ENCODE results near the gene TRIM66. TPM values are rescaled to one million over a fixed set of nuclear protein-coding genes. Genes with fewer than 3 reads are reported as not detected.
A peak's percentile ranks its signal among the peaks of the same experiment; 100 is the strongest.

TRIM66 gene
- total and polyA plus RNA-seq, 2 experiments from 2014 or later = 1.0 to 3.3 TPM

DNA sequence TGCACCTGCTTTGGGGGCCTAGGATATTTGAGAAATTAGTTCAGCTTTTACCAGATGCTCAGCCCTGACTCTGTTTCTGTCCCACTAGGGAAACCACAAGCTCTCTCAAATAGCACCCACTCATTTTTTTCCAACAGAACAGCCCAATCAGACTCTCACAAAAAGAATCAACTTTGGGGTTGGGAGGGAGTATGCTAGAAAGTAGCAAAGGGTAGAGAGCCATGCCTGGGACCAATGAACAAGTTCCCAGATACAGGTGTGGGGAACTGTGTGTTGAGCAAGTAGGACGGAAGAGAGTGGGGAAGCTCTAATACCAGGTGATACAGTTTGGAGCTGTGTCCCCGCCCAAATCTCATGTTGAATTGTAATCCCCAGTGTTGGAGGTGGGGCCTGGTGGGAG lies 41.1 kb downstream of the TRIM66 start:
- peak; percentile 45 for ATAC-seq
- H3K4me2 ChIP-seq = peak overlapping the region; percentile 65
- Mint-ChIP-seq H3K27me3 (ENCODE audit: insufficient read depth, low read depth, poor library complexity) (no peaks in the 10 kb centered on the region), H3K9me3 (no peaks in the 10 kb centered on the region), H3K4me3 (no peak overlapping the region), H3K36me3 (ENCODE audit: low read depth) (0 out of 3 replicates have a peak, but pooled peaks cover 5% of the 10 kb centered on the region), H3K4me1 (peaks cover 24% of the 10 kb centered on the region), H3K27ac (no peak overlapping the region)
- peak; percentile 21 for DNase-seq (ENCODE audit: low spot score)
- no peak for TF ChIP-seq STAT1 (IDR thresholded peaks at IDR 0.05; ENCODE audit: unreplicated experiment)
- TF ChIP-seq CREB1 (CRISPR knock-in tag; IDR thresholded peaks at IDR 0.05; ENCODE audit: low read depth) = no peak
- TF ChIP-seq EZH2phosphoT487 (IDR thresholded peaks at IDR 0.05; ENCODE audit: unreplicated experiment) = no peak
- no peak for TF ChIP-seq POLR2AphosphoS5 (IDR thresholded peaks at IDR 0.05; ENCODE audit: low read depth)
- no peak for TF ChIP-seq CTCF (conservative IDR thresholded peaks at IDR 0.05; ENCODE audit: low read depth in 2 of 2)
- TF ChIP-seq, protein P1, sequence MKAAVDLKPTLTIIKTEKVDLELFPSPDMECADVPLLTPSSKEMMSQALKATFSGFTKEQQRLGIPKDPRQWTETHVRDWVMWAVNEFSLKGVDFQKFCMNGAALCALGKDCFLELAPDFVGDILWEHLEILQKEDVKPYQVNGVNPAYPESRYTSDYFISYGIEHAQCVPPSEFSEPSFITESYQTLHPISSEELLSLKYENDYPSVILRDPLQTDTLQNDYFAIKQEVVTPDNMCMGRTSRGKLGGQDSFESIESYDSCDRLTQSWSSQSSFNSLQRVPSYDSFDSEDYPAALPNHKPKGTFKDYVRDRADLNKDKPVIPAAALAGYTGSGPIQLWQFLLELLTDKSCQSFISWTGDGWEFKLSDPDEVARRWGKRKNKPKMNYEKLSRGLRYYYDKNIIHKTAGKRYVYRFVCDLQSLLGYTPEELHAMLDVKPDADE (IDR thresholded peaks at IDR 0.05) = no peak
- TF ChIP-seq REST (IDR thresholded peaks at IDR 0.05; ENCODE audit: unreplicated experiment) = no peak
- no peak for TF ChIP-seq EZH2 (IDR thresholded peaks at IDR 0.05; ENCODE audit: low read depth, unreplicated experiment)
- no peak for TF ChIP-seq ZNF331 (CRISPR knock-in tag; IDR thresholded peaks at IDR 0.05; ENCODE audit: low read depth)
- TF ChIP-seq, protein P2, sequence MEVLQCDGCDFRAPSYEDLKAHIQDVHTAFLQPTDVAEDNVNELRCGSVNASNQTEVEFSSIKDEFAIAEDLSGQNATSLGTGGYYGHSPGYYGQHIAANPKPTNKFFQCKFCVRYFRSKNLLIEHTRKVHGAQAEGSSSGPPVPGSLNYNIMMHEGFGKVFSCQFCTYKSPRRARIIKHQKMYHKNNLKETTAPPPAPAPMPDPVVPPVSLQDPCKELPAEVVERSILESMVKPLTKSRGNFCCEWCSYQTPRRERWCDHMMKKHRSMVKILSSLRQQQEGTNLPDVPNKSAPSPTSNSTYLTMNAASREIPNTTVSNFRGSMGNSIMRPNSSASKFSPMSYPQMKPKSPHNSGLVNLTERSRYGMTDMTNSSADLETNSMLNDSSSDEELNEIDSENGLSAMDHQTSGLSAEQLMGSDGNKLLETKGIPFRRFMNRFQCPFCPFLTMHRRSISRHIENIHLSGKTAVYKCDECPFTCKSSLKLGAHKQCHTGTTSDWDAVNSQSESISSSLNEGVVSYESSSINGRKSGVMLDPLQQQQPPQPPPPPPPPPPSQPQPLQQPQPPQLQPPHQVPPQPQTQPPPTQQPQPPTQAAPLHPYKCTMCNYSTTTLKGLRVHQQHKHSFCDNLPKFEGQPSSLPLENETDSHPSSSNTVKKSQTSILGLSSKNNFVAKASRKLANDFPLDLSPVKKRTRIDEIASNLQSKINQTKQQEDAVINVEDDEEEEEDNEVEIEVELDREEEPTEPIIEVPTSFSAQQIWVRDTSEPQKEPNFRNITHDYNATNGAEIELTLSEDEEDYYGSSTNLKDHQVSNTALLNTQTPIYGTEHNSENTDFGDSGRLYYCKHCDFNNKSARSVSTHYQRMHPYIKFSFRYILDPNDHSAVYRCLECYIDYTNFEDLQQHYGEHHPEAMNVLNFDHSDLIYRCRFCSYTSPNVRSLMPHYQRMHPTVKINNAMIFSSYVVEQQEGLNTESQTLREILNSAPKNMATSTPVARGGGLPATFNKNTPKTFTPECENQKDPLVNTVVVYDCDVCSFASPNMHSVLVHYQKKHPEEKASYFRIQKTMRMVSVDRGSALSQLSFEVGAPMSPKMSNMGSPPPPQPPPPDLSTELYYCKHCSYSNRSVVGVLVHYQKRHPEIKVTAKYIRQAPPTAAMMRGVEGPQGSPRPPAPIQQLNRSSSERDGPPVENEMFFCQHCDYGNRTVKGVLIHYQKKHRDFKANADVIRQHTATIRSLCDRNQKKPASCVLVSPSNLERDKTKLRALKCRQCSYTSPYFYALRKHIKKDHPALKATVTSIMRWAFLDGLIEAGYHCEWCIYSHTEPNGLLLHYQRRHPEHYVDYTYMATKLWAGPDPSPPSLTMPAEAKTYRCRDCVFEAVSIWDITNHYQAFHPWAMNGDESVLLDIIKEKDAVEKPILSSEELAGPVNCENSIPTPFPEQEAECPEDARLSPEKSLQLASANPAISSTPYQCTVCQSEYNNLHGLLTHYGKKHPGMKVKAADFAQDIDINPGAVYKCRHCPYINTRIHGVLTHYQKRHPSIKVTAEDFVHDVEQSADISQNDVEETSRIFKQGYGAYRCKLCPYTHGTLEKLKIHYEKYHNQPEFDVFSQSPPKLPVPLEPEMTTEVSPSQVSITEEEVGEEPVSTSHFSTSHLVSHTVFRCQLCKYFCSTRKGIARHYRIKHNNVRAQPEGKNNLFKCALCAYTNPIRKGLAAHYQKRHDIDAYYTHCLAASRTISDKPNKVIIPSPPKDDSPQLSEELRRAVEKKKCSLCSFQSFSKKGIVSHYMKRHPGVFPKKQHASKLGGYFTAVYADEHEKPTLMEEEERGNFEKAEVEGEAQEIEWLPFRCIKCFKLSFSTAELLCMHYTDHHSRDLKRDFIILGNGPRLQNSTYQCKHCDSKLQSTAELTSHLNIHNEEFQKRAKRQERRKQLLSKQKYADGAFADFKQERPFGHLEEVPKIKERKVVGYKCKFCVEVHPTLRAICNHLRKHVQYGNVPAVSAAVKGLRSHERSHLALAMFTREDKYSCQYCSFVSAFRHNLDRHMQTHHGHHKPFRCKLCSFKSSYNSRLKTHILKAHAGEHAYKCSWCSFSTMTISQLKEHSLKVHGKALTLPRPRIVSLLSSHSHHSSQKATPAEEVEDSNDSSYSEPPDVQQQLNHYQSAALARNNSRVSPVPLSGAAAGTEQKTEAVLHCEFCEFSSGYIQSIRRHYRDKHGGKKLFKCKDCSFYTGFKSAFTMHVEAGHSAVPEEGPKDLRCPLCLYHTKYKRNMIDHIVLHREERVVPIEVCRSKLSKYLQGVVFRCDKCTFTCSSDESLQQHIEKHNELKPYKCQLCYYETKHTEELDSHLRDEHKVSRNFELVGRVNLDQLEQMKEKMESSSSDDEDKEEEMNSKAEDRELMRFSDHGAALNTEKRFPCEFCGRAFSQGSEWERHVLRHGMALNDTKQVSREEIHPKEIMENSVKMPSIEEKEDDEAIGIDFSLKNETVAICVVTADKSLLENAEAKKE (CRISPR knock-in tag; IDR thresholded peaks at IDR 0.05) = no peak
- H3K36me3 ChIP-seq (ENCODE audit: insufficient read depth) = no peaks in the 10 kb centered on the region
- no peaks in the 10 kb centered on the region for H3K27me3 ChIP-seq (ENCODE audit: insufficient read depth)
- peak overlapping the region; percentile 47; the same call in 1 of the 2 replicates for H2AFZ ChIP-seq
- no peak overlapping the region for H3K4me3 ChIP-seq
- H3K9me2 ChIP-seq (ENCODE audit: insufficient read depth) = no peaks in the 10 kb centered on the region
- no peaks in the 10 kb centered on the region for H3K79me2 ChIP-seq (replicated peaks; ENCODE audit: insufficient read depth)
- no peaks in the 10 kb centered on the region for H4K20me1 ChIP-seq (replicated peaks; ENCODE audit: insufficient read depth)
- no peaks in the 10 kb centered on the region for H3F3A ChIP-seq (replicated peaks; ENCODE audit: low read depth)
- peaks cover 14% of the 10 kb centered on the region; the same call in 1 of the 2 replicates for H3K4me1 ChIP-seq (ENCODE audit: insufficient read depth)
- H3K27ac ChIP-seq (ENCODE audit: low read depth) = no peak overlapping the region
